Neuron (in vitro differentiated cells): ENCODE data around the gene GPA33.

Experiments used
- H2AFZ ChIP-seq: one replicate; pipeline ENCODE4 v1.6.1; 2013; ENCODE audit warnings: low read depth, mild to moderate bottlenecking, inconsistent platforms, low read length, moderate library complexity
- H3K27me3 ChIP-seq: one replicate; pipeline ENCODE4 v1.6.1; 2013; ENCODE audit warnings: low read length; ENCODE audit not compliant: insufficient read depth
- H3K36me3 ChIP-seq: one replicate; pipeline ENCODE4 v1.6.1; 2013; ENCODE audit warnings: low read length; ENCODE audit not compliant: insufficient read depth
- H3K4me1 ChIP-seq: one replicate; pipeline ENCODE4 v1.6.1; 2013; ENCODE audit warnings: low read length; ENCODE audit not compliant: insufficient read depth
- H3K4me3 ChIP-seq: 2 replicates; pipeline ENCODE4 v1.5.1; 2013; ENCODE audit warnings: mild to moderate bottlenecking, low read length, moderate library complexity
- H3K9me3 ChIP-seq: one replicate; pipeline ENCODE4 v1.6.1; 2013; ENCODE audit warnings: low read length

The GPA33 gene

GRCh38 chr1:167126811-167127210 lies 36.6 kb upstream of the GPA33 start:
- Histone ChIP-seq H3K4me1 (no peaks in the 10 kb centered on the region), H3K27me3 (no peaks in the 10 kb centered on the region), H3K4me3 (no peak overlapping the region), H3K36me3 (no peaks in the 10 kb centered on the region), H2AFZ (no peak overlapping the region), H3K9me3 (peaks cover 7% of the 10 kb centered on the region)

- Histone ChIP-seq H3K36me3 (no peaks in the 10 kb centered on the region), H3K9me3 (peaks cover 11% of the 10 kb centered on the region), H3K27me3 (no peaks in the 10 kb centered on the region), H2AFZ (no peak overlapping the region), H3K4me1 (no peaks in the 10 kb centered on the region), H3K4me3 (no peak overlapping the region)
These were observed 36.1 kb upstream of the GPA33 start for GRCh38 chr1:167126317-167126716.

GRCh38 chr1:167122568-167122967 lies 32.4 kb upstream of the GPA33 start:
- peaks cover 10% of the 10 kb centered on the region for H3K9me3 ChIP-seq
- no peak overlapping the region for H2AFZ ChIP-seq
- H3K4me1 ChIP-seq = no peaks in the 10 kb centered on the region
- no peaks in the 10 kb centered on the region for H3K27me3 ChIP-seq
- no peaks in the 10 kb centered on the region for H3K36me3 ChIP-seq
- H3K4me3 ChIP-seq = no peak overlapping the region

- Histone ChIP-seq H3K9me3 (peaks cover 7% of the 10 kb centered on the region), H3K27me3 (no peaks in the 10 kb centered on the region), H3K36me3 (no peaks in the 10 kb centered on the region), H3K4me3 (no peak overlapping the region), H2AFZ (no peak overlapping the region), H3K4me1 (no peaks in the 10 kb centered on the region)
These were observed 31.9 kb upstream of the GPA33 start for GRCh38 chr1:167122121-167122480.

GRCh38 chr1:167121375-167122120 lies 31.4 kb upstream of the GPA33 start:
- no peaks in the 10 kb centered on the region for H3K4me1 ChIP-seq
- H2AFZ ChIP-seq = no peak overlapping the region
- peaks cover 5% of the 10 kb centered on the region for H3K9me3 ChIP-seq
- no peaks in the 10 kb centered on the region for H3K27me3 ChIP-seq
- H3K36me3 ChIP-seq = no peaks in the 10 kb centered on the region
- no peak overlapping the region for H3K4me3 ChIP-seq

- Histone ChIP-seq H3K4me3 (no peak overlapping the region), H2AFZ (no peak overlapping the region), H3K36me3 (no peaks in the 10 kb centered on the region), H3K4me1 (no peaks in the 10 kb centered on the region), H3K27me3 (no peaks in the 10 kb centered on the region), H3K9me3 (peaks cover 5% of the 10 kb centered on the region)
These were observed 30.7 kb upstream of the GPA33 start for GRCh38 chr1:167120899-167121298.

- Histone ChIP-seq H3K4me3 (no peak overlapping the region), H2AFZ (no peak overlapping the region), H3K9me3 (peaks cover 5% of the 10 kb centered on the region), H3K4me1 (no peaks in the 10 kb centered on the region), H3K36me3 (no peaks in the 10 kb centered on the region), H3K27me3 (no peaks in the 10 kb centered on the region)
These were observed 29.5 kb upstream of the GPA33 start for GRCh38 chr1:167119696-167120095.

GRCh38 chr1:167118188-167118587 lies 28.0 kb upstream of the GPA33 start:
- Histone ChIP-seq H3K9me3 (peaks cover 5% of the 10 kb centered on the region), H3K27me3 (no peaks in the 10 kb centered on the region), H3K4me1 (no peaks in the 10 kb centered on the region), H3K36me3 (no peaks in the 10 kb centered on the region), H3K4me3 (no peak overlapping the region), H2AFZ (no peak overlapping the region)

- H3K36me3 ChIP-seq = no peaks in the 10 kb centered on the region
- H3K4me3 ChIP-seq = no peak overlapping the region
- H3K4me1 ChIP-seq = no peaks in the 10 kb centered on the region
- H2AFZ ChIP-seq = no peak overlapping the region
- H3K9me3 ChIP-seq = peaks cover 5% of the 10 kb centered on the region
- H3K27me3 ChIP-seq = no peaks in the 10 kb centered on the region
These were observed 27.0 kb upstream of the GPA33 start for GRCh38 chr1:167117225-167117624.

GRCh38 chr1:167116174-167116573 lies 26.0 kb upstream of the GPA33 start:
- Histone ChIP-seq H3K27me3 (no peaks in the 10 kb centered on the region), H3K9me3 (no peaks in the 10 kb centered on the region), H3K36me3 (no peaks in the 10 kb centered on the region), H3K4me1 (no peaks in the 10 kb centered on the region), H2AFZ (no peak overlapping the region), H3K4me3 (no peak overlapping the region)

- H3K27me3 ChIP-seq = no peaks in the 10 kb centered on the region
- H3K4me3 ChIP-seq = no peak overlapping the region
- no peak overlapping the region for H2AFZ ChIP-seq
- no peaks in the 10 kb centered on the region for H3K36me3 ChIP-seq
- peaks cover under 1% of the 10 kb centered on the region for H3K9me3 ChIP-seq
- no peaks in the 10 kb centered on the region for H3K4me1 ChIP-seq
These were observed 25.5 kb upstream of the GPA33 start for GRCh38 chr1:167115655-167116054.

GRCh38 chr1:167114725-167115124 lies 24.5 kb upstream of the GPA33 start:
- Histone ChIP-seq H3K4me3 (no peak overlapping the region), H3K36me3 (no peaks in the 10 kb centered on the region), H2AFZ (no peak overlapping the region), H3K4me1 (no peaks in the 10 kb centered on the region), H3K9me3 (peaks cover 3% of the 10 kb centered on the region), H3K27me3 (no peaks in the 10 kb centered on the region)

GRCh38 chr1:167111868-167112709 lies 21.9 kb upstream of the GPA33 start:
- no peaks in the 10 kb centered on the region for H3K36me3 ChIP-seq
- H2AFZ ChIP-seq = no peak overlapping the region
- no peaks in the 10 kb centered on the region for H3K4me1 ChIP-seq
- no peak overlapping the region for H3K4me3 ChIP-seq
- H3K9me3 ChIP-seq = peaks cover 3% of the 10 kb centered on the region
- H3K27me3 ChIP-seq = no peaks in the 10 kb centered on the region
